Astrocyte (in vitro differentiated cells and primary cell): Measurements from ENCODE around the gene MED1. TPM values are rescaled to one million over a fixed set of nuclear protein-coding genes. Genes with fewer than 3 reads are reported as not detected.

Source experiments
- DNase-seq: peaks from one replicate; pipeline ENCODE4 v3.0.0-alpha.2; 2010; ENCODE audit warnings: low read depth
- FAIRE-seq: peaks from 2 replicates; lab custom pipeline; 2011; peaks lifted over from hg19 to GRCh38; lab: Jason Lieb, UNC
- H2AFZ ChIP-seq: 2 replicates; pipeline ENCODE4 v1.6.0; 2012; ENCODE audit warnings: low read depth, low read length, inconsistent platforms
- H3K27ac ChIP-seq: 2 replicates; pipeline ENCODE4 v1.5.1; 2011; ENCODE audit warnings: low read depth, low read length, inconsistent platforms
- H3K27me3 ChIP-seq: 2 replicates; pipeline ENCODE4 v1.6.0; 2011; ENCODE audit warnings: low read length, inconsistent platforms; ENCODE audit not compliant: insufficient read depth
- H3K36me3 ChIP-seq: 2 replicates; pipeline ENCODE4 v1.5.1; 2011; ENCODE audit warnings: low read length, inconsistent platforms; ENCODE audit not compliant: insufficient read depth
- H3K4me1 ChIP-seq: 2 replicates; pipeline ENCODE4 v1.5.1; 2011; ENCODE audit warnings: low read length, inconsistent platforms; ENCODE audit not compliant: insufficient read depth
- H3K4me2 ChIP-seq: 2 replicates; pipeline ENCODE4 v1.6.0; 2012; ENCODE audit warnings: low read length, inconsistent platforms
- H3K4me3 ChIP-seq: 2 replicates; pipeline ENCODE4 v1.5.1; 2011; ENCODE audit warnings: low read depth, mild to moderate bottlenecking, low read length, inconsistent platforms; ENCODE audit not compliant: insufficient read depth
- H3K79me2 ChIP-seq: 2 replicates; pipeline ENCODE4 v1.6.0; 2012; ENCODE audit warnings: mild to moderate bottlenecking, low read length, inconsistent platforms; ENCODE audit not compliant: insufficient read depth
- H3K9ac ChIP-seq: 2 replicates; pipeline ENCODE4 v1.6.0; 2012; ENCODE audit warnings: mild to moderate bottlenecking, low read length, inconsistent platforms
- H3K9me3 ChIP-seq: 2 replicates; pipeline ENCODE4 v1.5.1; 2012; ENCODE audit warnings: low read depth, mild to moderate bottlenecking, low read length, inconsistent platforms; ENCODE audit not compliant: insufficient read depth
- H4K20me1 ChIP-seq: 2 replicates; pipeline ENCODE4 v1.6.0; 2012; ENCODE audit warnings: low read length, inconsistent platforms; ENCODE audit not compliant: insufficient read depth
- H3K27ac Mint-ChIP-seq: one replicate; pipeline ENCODE4 v1.8.0; 2021; ENCODE audit warnings: mild to moderate bottlenecking, mixed read lengths; ENCODE audit not compliant: unreplicated experiment
- H3K27me3 Mint-ChIP-seq: one replicate; pipeline ENCODE4 v1.8.0; 2021; ENCODE audit warnings: low read depth, mixed read lengths; ENCODE audit not compliant: unreplicated experiment
- H3K36me3 Mint-ChIP-seq: one replicate; pipeline ENCODE4 v1.8.0; 2021; ENCODE audit warnings: low read depth, mixed read lengths; ENCODE audit not compliant: unreplicated experiment
- H3K4me1 Mint-ChIP-seq: one replicate; pipeline ENCODE4 v1.8.0; 2021; ENCODE audit warnings: low read depth, mixed read lengths; ENCODE audit not compliant: unreplicated experiment
- H3K4me3 Mint-ChIP-seq: one replicate; pipeline ENCODE4 v1.8.0; 2021; ENCODE audit warnings: mild to moderate bottlenecking, moderate library complexity, mixed read lengths; ENCODE audit not compliant: unreplicated experiment
- H3K9me3 Mint-ChIP-seq: one replicate; pipeline ENCODE4 v1.8.0; 2021; ENCODE audit warnings: mild to moderate bottlenecking, mixed read lengths; ENCODE audit not compliant: unreplicated experiment
- EZH2 ChIP-seq: IDR thresholded peaks from 2 replicates; pipeline ENCODE4 v1.6.1; 2012; ENCODE audit warnings: mild to moderate bottlenecking, low read length, inconsistent platforms; ENCODE audit not compliant: insufficient read depth
- total RNA-seq: library from RNA; stranded (reverse); gene quantifications from 2 replicates; pipeline ENCODE4 v1.2.1, GENCODE V29; 2021
- TF ChIP-seq, protein P1 (sequence below): IDR thresholded peaks from 2 replicates; pipeline ENCODE4 v1.5.1; 2011; ENCODE audit warnings: low read depth, mild to moderate bottlenecking, inconsistent platforms, low read length, moderate library complexity; ENCODE audit not compliant: insufficient read depth

MED1 gene
- total RNA-seq, 1 donor from 2014 or later = 46.6 TPM

- no peak overlapping the region for H3K27ac Mint-ChIP-seq
- Histone ChIP-seq H3K27ac (no peak overlapping the region), H4K20me1 (peaks cover 10% of the 10 kb centered on the region), H3K4me3 (no peak overlapping the region), H3K4me1 (peaks cover 18% of the 10 kb centered on the region), H3K9ac (no peak overlapping the region), H3K79me2 (peaks cover 2% of the 10 kb centered on the region), H3K9me3 (no peaks in the 10 kb centered on the region), H3K4me2 (no peak overlapping the region), H3K27me3 (no peaks in the 10 kb centered on the region), H2AFZ (no peak overlapping the region), H3K36me3 (peaks cover 44% of the 10 kb centered on the region)
- H3K9me3 Mint-ChIP-seq = no peaks in the 10 kb centered on the region
- no peak overlapping the region for H3K4me3 Mint-ChIP-seq
- H3K4me1 Mint-ChIP-seq = peaks cover 17% of the 10 kb centered on the region
- TF ChIP-seq, protein P1, sequence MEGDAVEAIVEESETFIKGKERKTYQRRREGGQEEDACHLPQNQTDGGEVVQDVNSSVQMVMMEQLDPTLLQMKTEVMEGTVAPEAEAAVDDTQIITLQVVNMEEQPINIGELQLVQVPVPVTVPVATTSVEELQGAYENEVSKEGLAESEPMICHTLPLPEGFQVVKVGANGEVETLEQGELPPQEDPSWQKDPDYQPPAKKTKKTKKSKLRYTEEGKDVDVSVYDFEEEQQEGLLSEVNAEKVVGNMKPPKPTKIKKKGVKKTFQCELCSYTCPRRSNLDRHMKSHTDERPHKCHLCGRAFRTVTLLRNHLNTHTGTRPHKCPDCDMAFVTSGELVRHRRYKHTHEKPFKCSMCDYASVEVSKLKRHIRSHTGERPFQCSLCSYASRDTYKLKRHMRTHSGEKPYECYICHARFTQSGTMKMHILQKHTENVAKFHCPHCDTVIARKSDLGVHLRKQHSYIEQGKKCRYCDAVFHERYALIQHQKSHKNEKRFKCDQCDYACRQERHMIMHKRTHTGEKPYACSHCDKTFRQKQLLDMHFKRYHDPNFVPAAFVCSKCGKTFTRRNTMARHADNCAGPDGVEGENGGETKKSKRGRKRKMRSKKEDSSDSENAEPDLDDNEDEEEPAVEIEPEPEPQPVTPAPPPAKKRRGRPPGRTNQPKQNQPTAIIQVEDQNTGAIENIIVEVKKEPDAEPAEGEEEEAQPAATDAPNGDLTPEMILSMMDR = no peak
- no peak for TF ChIP-seq EZH2
- H3K27me3 Mint-ChIP-seq = no peaks in the 10 kb centered on the region
- FAIRE-seq (no peak), DNase-seq (no peak)
- peaks cover 26% of the 10 kb centered on the region for H3K36me3 Mint-ChIP-seq
These were observed 42.7 kb downstream of the MED1 start for GRCh38 chr17:39408360-39408759.

- Histone ChIP-seq H3K36me3 (peaks cover 44% of the 10 kb centered on the region), H3K4me3 (no peak overlapping the region), H3K9ac (no peak overlapping the region), H3K27me3 (no peaks in the 10 kb centered on the region), H3K79me2 (peaks cover 2% of the 10 kb centered on the region), H3K27ac (no peak overlapping the region), H3K4me1 (peaks cover 22% of the 10 kb centered on the region), H4K20me1 (peaks cover 10% of the 10 kb centered on the region), H3K4me2 (no peak overlapping the region), H2AFZ (no peak overlapping the region), H3K9me3 (no peaks in the 10 kb centered on the region)
- DNase-seq (no peak), FAIRE-seq (no peak)
- TF ChIP-seq, protein P1 = no peak
- H3K9me3 Mint-ChIP-seq = no peaks in the 10 kb centered on the region
- peaks cover 17% of the 10 kb centered on the region for H3K4me1 Mint-ChIP-seq
- no peak overlapping the region for H3K4me3 Mint-ChIP-seq
- H3K27ac Mint-ChIP-seq = no peak overlapping the region
- no peaks in the 10 kb centered on the region for H3K27me3 Mint-ChIP-seq
- peaks cover 26% of the 10 kb centered on the region for H3K36me3 Mint-ChIP-seq
These were observed 44.1 kb downstream of the MED1 start for GRCh38 chr17:39406951-39407350.

DNA sequence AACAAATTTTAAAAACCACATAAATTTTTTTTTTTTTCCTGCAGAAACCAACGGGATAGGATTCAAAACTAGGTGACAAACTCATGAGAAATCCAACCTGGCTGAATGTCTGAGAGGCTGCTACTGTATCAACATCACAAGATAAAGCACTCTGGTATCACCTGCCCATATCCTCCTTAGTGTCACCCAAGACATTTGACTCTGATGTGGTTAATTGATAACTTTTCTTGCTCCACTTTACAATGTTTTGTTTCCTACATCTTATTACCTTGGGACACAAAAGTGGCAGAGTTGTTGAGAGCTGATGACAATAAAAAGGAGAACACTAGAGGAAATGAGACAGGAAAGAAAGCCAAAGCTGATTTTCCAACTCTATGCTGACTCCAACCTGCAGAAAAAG is 45.6 kb downstream of the MED1 start:
- Mint-ChIP-seq H3K36me3 (peaks cover 26% of the 10 kb centered on the region), H3K4me1 (peaks cover 17% of the 10 kb centered on the region), H3K27ac (peak overlapping the region; percentile 83), H3K4me3 (peak overlapping the region; percentile 27), H3K27me3 (no peaks in the 10 kb centered on the region), H3K9me3 (no peaks in the 10 kb centered on the region)
- TF ChIP-seq, protein P1 = no peak
- TF ChIP-seq EZH2 = no peak
- Histone ChIP-seq H3K4me3 (no peak overlapping the region), H3K27ac (peak overlapping the region; percentile 75), H3K4me1 (peaks cover 26% of the 10 kb centered on the region), H3K27me3 (no peaks in the 10 kb centered on the region), H3K79me2 (peaks cover 8% of the 10 kb centered on the region), H3K9me3 (no peaks in the 10 kb centered on the region), H3K9ac (peak overlapping the region; percentile 73), H4K20me1 (peaks cover 13% of the 10 kb centered on the region), H3K36me3 (peaks cover 40% of the 10 kb centered on the region), H2AFZ (no peak overlapping the region), H3K4me2 (no peak overlapping the region)
- DNase-seq (no peak), FAIRE-seq (no peak)
